ENCODE data around the gene PEX5. TPM values are rescaled to one million over a fixed set of nuclear protein-coding genes. Genes with fewer than 3 reads are reported as not detected.

Gene PEX5
- total RNA-seq, 1 donor from 2014 or later = 61.7 TPM

DNA sequence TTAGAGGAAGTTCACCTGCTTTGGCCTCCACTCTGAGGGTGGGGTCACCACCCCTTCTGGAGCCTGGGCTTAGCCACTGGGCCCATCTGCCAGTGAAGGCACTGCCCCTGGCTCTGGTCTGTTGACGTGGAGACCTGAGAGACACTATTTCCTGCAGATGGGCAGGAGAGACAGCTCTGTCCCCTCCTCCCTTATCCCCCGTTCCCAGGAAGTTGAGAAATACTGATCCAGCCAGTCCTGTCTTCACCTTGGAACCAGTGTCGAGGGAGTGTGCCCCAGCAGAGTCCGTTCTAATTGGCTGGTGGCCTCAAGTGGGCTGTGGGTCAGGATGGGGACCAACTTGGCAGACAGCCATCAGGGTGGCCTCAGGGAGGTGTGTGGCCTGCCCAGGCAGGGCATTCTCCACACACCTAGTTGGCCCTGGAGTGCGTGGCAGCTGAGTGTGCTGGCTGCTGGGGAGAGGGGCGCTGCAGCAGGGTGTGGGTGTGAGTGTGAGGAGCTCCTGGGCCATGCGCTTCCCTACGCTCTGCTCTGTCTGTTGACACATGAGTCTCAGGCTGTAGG lies 33.9 kb upstream of the PEX5 start:
- intact Hi-C loops (cut with DNase I) = no loop called here
- H3K36me3 ChIP-seq = peaks cover 24 to 49% of the 10 kb centered on the region in 2 donors

DNA sequence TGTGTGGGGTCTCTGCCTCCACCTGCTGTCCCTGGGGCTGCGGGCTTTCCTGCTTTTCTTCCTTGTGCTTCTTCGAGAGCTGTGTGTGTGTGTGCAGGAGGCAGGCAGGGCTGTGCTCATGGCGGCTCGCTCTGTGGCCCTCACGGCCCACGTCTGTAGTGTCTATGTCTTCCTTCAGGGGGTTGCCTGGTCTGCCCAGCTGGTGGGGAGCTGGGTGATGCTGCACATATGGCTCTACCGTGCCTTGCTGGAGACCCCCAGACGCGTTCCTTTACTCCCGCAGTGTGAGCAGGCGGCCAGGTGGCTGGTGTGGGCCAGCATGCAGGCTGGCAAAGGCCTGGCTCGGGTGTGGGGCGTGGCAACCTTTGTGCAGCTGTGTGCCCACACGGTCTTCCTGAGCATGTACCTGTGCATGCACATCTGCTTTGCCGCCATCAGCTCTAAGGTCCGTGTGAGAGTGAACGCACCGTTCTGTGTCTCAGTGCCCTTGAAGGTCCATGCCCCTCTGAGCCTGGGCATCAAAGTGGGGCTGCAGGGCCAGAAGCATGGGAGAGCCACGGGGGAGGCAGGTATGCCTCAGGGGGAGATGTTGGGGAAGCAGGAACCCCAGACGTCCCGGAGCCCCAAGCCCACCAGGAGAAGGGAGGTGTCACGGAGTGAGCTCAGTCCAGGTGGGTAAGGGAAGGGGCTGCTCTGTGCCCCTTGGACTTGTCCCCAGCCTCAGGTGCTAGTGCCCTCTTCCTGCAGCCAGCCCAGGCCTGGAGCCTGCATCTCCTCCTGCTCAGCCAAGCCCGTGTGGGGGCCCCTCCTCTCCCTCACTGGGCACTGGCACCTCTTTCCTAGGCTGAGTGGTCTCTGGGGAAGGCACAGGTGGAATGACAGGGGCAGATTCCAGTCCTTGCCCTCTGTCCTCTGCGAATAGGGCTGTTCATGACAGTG lies 33.0 kb upstream of the PEX5 start:
- Histone ChIP-seq H3K27me3 (no peaks in the 10 kb centered on the region), H3K36me3 (peaks cover 15 to 42% of the 10 kb centered on the region in 2 donors), H3K4me1 (no peaks in the 10 kb centered on the region), H3K27ac (no peak overlapping the region), H3K9me3 (no peaks in the 10 kb centered on the region), H3K4me3 (no peak overlapping the region)
- TF ChIP-seq, protein P1, sequence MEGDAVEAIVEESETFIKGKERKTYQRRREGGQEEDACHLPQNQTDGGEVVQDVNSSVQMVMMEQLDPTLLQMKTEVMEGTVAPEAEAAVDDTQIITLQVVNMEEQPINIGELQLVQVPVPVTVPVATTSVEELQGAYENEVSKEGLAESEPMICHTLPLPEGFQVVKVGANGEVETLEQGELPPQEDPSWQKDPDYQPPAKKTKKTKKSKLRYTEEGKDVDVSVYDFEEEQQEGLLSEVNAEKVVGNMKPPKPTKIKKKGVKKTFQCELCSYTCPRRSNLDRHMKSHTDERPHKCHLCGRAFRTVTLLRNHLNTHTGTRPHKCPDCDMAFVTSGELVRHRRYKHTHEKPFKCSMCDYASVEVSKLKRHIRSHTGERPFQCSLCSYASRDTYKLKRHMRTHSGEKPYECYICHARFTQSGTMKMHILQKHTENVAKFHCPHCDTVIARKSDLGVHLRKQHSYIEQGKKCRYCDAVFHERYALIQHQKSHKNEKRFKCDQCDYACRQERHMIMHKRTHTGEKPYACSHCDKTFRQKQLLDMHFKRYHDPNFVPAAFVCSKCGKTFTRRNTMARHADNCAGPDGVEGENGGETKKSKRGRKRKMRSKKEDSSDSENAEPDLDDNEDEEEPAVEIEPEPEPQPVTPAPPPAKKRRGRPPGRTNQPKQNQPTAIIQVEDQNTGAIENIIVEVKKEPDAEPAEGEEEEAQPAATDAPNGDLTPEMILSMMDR (IDR thresholded peaks at IDR 0.05) = no peak
- intact Hi-C loops (cut with DNase I) = no loop called here
- DNase-seq (ENCODE audit: low spot score in 2 of 2) = no peak

More for the DNA sequence above, 33.9 kb upstream of the PEX5 start:
- Histone ChIP-seq H3K27ac (no peak overlapping the region), H3K9me3 (no peaks in the 10 kb centered on the region), H3K4me1 (no peaks in the 10 kb centered on the region), H3K27me3 (no peaks in the 10 kb centered on the region), H3K4me3 (no peak overlapping the region)
- no peak for DNase-seq (ENCODE audit: low spot score in 2 of 2)
- TF ChIP-seq, protein P1 (IDR thresholded peaks at IDR 0.05) = no peak

DNA sequence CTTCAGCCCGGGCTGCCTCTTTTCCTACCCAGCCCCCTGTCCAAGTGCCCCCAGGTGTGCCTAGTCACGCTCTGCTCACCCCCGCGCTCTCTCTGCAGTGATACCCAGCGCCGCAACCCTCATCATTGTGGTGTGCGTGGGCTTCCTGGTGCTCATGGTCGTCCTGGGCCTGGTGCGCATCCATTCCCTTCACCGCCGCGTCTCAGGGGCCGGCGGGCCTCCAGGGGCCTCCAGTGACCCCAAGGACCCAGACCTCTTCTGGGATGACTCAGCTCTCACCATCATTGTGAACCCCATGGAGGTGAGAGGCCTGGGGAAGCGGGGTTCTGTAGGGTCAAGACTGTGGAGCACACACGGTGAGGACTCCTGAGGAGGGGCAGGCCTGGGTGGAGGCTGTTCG lies 32.1 kb upstream of the PEX5 start:
- intact Hi-C loops (cut with DNase I) = no loop called here
- H3K9me3 ChIP-seq = no peaks in the 10 kb centered on the region
- no peaks in the 10 kb centered on the region for H3K4me1 ChIP-seq
- TF ChIP-seq, protein P1 (IDR thresholded peaks at IDR 0.05) = no peak
- H3K36me3 ChIP-seq = peaks cover 12 to 36% of the 10 kb centered on the region in 2 donors
- no peak overlapping the region for H3K4me3 ChIP-seq
- DNase-seq (ENCODE audit: low spot score in 2 of 2) = no peak
- H3K27ac ChIP-seq = no peak overlapping the region
- no peaks in the 10 kb centered on the region for H3K27me3 ChIP-seq

DNA sequence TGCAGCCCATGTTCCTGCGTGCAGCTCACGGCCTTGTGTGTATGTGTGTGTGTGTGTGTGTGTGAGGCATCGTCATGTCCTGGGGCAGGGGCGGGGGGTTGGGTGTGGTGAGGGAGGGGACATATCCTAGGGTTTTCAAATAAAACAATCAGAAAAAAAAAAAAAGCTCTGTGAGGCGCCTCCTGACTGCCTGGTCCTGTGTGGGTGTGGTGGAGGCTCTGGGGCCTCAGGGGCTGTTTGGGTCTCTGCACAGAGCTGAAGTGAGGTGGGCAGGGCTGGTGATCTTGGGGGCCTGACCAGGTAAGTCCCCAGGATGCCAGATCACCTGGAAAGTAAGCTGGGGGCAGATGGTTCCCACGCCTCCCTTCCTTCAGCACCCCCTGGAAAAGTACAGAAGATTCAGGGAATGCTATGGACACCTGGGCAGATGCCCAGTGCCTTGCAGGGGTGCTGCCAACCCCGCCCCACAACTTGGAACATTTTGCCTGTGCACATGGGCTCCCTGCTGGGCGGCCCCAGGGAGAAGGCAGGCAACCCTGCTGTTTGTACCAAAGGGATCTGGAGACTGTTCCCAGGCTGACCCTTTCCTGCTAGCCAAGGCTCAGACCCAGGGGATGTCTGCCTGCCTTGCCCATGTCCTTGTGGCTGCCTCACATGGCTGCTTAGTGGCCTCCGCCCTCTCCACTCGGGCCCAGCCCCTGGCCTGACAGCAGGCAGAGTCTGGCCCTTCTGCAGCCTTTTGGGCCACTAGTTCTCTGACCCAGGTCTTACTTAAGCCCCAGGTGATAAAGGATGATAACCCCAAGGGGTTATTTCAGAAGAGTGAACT lies 30.5 kb upstream of the PEX5 start:
- Histone ChIP-seq H3K9me3 (no peaks in the 10 kb centered on the region), H3K27ac (no peak overlapping the region), H3K27me3 (no peaks in the 10 kb centered on the region), H3K36me3 (peaks cover 12 to 20% of the 10 kb centered on the region in 2 donors), H3K4me1 (no peaks in the 10 kb centered on the region), H3K4me3 (no peak overlapping the region)
- DNase-seq (ENCODE audit: low spot score in 2 of 2) = no peak
- intact Hi-C loops (cut with DNase I) = no loop called here
- TF ChIP-seq, protein P1 (IDR thresholded peaks at IDR 0.05) = no peak

DNA sequence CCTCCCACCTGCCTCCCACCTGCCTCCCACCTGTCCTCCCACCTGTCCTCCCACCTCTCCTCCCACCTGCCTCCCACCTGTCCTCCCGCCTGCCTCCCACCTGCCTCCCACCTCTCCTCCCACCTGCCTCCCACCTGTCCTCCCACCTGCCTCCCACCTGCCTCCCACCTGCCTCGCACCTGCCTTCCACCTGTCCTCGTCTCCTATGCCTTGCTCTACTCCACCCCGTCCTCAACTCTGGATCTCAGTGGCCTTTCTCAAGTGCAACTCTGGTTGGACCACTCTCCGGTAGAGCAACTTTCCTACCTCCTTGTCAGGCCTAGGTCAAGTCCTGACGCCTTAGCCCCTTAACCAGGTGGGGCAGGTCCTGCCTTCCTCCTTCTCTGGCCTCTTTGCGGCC lies 29.3 kb upstream of the PEX5 start:
- no peak for DNase-seq (ENCODE audit: low spot score in 2 of 2)
- Histone ChIP-seq H3K27ac (no peak overlapping the region), H3K4me3 (no peak overlapping the region), H3K9me3 (no peaks in the 10 kb centered on the region), H3K36me3 (peaks cover 8 to 11% of the 10 kb centered on the region in 2 donors), H3K4me1 (no peaks in the 10 kb centered on the region), H3K27me3 (no peaks in the 10 kb centered on the region)
- TF ChIP-seq, protein P1 (IDR thresholded peaks at IDR 0.05) = no peak
- intact Hi-C loops (cut with DNase I) = no loop called here
